IMR-90 (cell line): ENCODE measurements around the gene METTL2B. TPM values are rescaled to one million over a fixed set of nuclear protein-coding genes. Genes with fewer than 3 reads are reported as not detected.
"Not testable (repeated sequence)": the region's sequence is repeated elsewhere in the genome, so short reads cannot be mapped to it uniquely, and the experiment has no call there.

ENCODE experiments used
- ATAC-seq: fragments of 200-7000 bp; cut with Tn5 transposase; 2 replicates; pipeline ENCODE4 v1.9.1; 2020; ENCODE audit warnings: low read depth, mild to moderate bottlenecking, moderate library complexity
- BruUV-seq: library from RNA; stranded (reverse); fragments of 400-500 nt; replicated peaks from 2 replicates; lab custom pipeline; 2021; lab: Mats Ljungman, UMichigan
- CTCF ChIA-PET: fragments of 300-600 bp; formaldehyde crosslinking; extraction: SDS; loops from one replicate; lab custom pipeline; 2021; ENCODE audit warnings: antibody characterized with exemption; lab: Yijun Ruan, JAX
- POLR2A ChIA-PET: fragments of 300-600 bp; sonication (Branson Sonifier 250); formaldehyde crosslinking; loops from one replicate; lab custom pipeline; 2022; ENCODE audit warnings: antibody characterized with exemption; ENCODE audit not compliant: unreplicated experiment; lab: Charles Lee
- DNase-seq: peaks from one replicate; pipeline ENCODE4 v3.0.0; 2013
- H2AFZ ChIP-seq: replicated peaks from 2 replicates; pipeline ENCODE3; 2013; ENCODE audit warnings: low read length, mild to moderate bottlenecking; ENCODE audit not compliant: poor library complexity
- H2AK5ac ChIP-seq: 2 replicates; pipeline ENCODE4 v1.6.1; 2013; ENCODE audit warnings: low read depth, low read length, inconsistent platforms
- H2AK9ac ChIP-seq: replicated peaks from 2 replicates; pipeline ENCODE3; 2013; ENCODE audit warnings: mild to moderate bottlenecking, low read depth, low read length, moderate library complexity; ENCODE audit not compliant: poor library complexity
- H2BK120ac ChIP-seq: 2 replicates; pipeline ENCODE4 v1.6.1; 2013; ENCODE audit warnings: low read depth, low read length, inconsistent platforms
- H2BK15ac ChIP-seq: 3 replicates; pipeline ENCODE4 v1.6.1; 2013; ENCODE audit warnings: low read depth, low read length, inconsistent platforms
- H2BK20ac ChIP-seq: 2 replicates; pipeline ENCODE4 v1.6.1; 2013; ENCODE audit warnings: low read depth, mild to moderate bottlenecking, inconsistent platforms, low read length, moderate library complexity
- H2BK5ac ChIP-seq: 2 replicates; pipeline ENCODE4 v1.6.1; 2013; ENCODE audit warnings: mild to moderate bottlenecking, low read depth, low read length, inconsistent platforms; ENCODE audit not compliant: poor library complexity, severe bottlenecking
- H3K14ac ChIP-seq: replicated peaks from 2 replicates; pipeline ENCODE4 v1.6.1; 2013; ENCODE audit warnings: low read depth, low read length, inconsistent platforms
- H3K18ac ChIP-seq: 2 replicates; pipeline ENCODE4 v1.6.1; 2013; ENCODE audit warnings: low read depth, low read length, control low read depth
- H3K23ac ChIP-seq: 2 replicates; pipeline ENCODE4 v1.6.1; 2013; ENCODE audit warnings: low read depth, low read length, inconsistent platforms
- H3K27ac ChIP-seq: 2 replicates; pipeline ENCODE4 v1.5.1; 2013; ENCODE audit warnings: mild to moderate bottlenecking, control low read depth, low read length; ENCODE audit not compliant: insufficient read depth
- H3K27me3 ChIP-seq: 2 replicates; pipeline ENCODE4 v1.6.1; 2013; ENCODE audit warnings: low read length; ENCODE audit not compliant: control insufficient read depth, insufficient read depth
- H3K36me3 ChIP-seq: 2 replicates; pipeline ENCODE4 v1.6.1; 2013; ENCODE audit warnings: low read length, mixed read lengths; ENCODE audit not compliant: control insufficient read depth, insufficient read depth
- H3K4ac ChIP-seq: 2 replicates; pipeline ENCODE4 v1.6.1; 2013; ENCODE audit warnings: low read depth, low read length, inconsistent platforms
- H3K4me1 ChIP-seq: 2 replicates; pipeline ENCODE4 v1.6.1; 2013; ENCODE audit warnings: low read length, mixed read lengths; ENCODE audit not compliant: control insufficient read depth, insufficient read depth
- H3K4me2 ChIP-seq: 2 replicates; pipeline ENCODE4 v1.6.1; 2013; ENCODE audit warnings: low read depth, mild to moderate bottlenecking, control low read depth, low read length, moderate library complexity
- H3K4me3 ChIP-seq: 2 replicates; pipeline ENCODE4 v1.5.1; 2013; ENCODE audit warnings: low read depth, mild to moderate bottlenecking, control low read depth, low read length, moderate library complexity; ENCODE audit not compliant: insufficient read depth
- H3K56ac ChIP-seq: 2 replicates; pipeline ENCODE4 v1.6.1; 2013; ENCODE audit warnings: low read length, inconsistent platforms; ENCODE audit not compliant: insufficient read depth; ENCODE audit errors: extremely low read depth
- H3K79me1 ChIP-seq, 2 experiments: 2 replicates each; pipeline ENCODE4 v1.6.1; 2013; ENCODE audit warnings: low read length in 2 of 2, inconsistent platforms in 1 of 2, low read depth in 1 of 2
- H3K9ac ChIP-seq: 2 replicates; pipeline ENCODE4 v1.6.1; 2013; ENCODE audit warnings: low read depth, low read length, control low read depth
- H3K9me1 ChIP-seq: 2 replicates; pipeline ENCODE4 v1.6.1; 2013; ENCODE audit warnings: low read length, inconsistent platforms; ENCODE audit not compliant: insufficient read depth
- H3K9me3 ChIP-seq: 2 replicates; pipeline ENCODE4 v1.6.1; 2013; ENCODE audit warnings: low read length; ENCODE audit not compliant: control insufficient read depth, insufficient read depth
- H4K20me1 ChIP-seq: 2 replicates; pipeline ENCODE4 v1.6.1; 2013; ENCODE audit warnings: low read length, inconsistent platforms; ENCODE audit not compliant: insufficient read depth
- H4K5ac ChIP-seq: 2 replicates; pipeline ENCODE4 v1.6.1; 2013; ENCODE audit warnings: mild to moderate bottlenecking, low read depth, low read length, control low read depth
- H4K8ac ChIP-seq, 2 experiments: 2 replicates each; pipeline ENCODE4 v1.6.1; 2013; ENCODE audit warnings: low read depth in 2 of 2, low read length in 2 of 2, control low read depth in 1 of 2, inconsistent platforms in 1 of 2
- H4K91ac ChIP-seq: 2 replicates; pipeline ENCODE4 v1.6.1; 2013; ENCODE audit warnings: low read depth, low read length, inconsistent platforms; ENCODE audit not compliant: insufficient read depth
- CHD1 ChIP-seq: IDR thresholded peaks from 2 replicates; pipeline ENCODE4 v1.6.1; 2012; ENCODE audit warnings: low read depth, low read length, improper control_type of control experiment
- WGBS, 2 experiments: methylation state at CpG; one replicate each; pipeline versions ENCODE4 v1.1.5 to v1.1.7; 2013; ENCODE audit warnings: missing lambda C conversion rate in 2 of 2; ENCODE audit not compliant: insufficient read length in 1 of 2; ENCODE audit errors: extremely low coverage in 2 of 2; 5-methylcytosine and 5-hydroxymethylcytosine counted together
- dilution Hi-C: fragments of 300-500 bp; cut with HindIII; formaldehyde crosslinking; loops from one replicate; pipeline ENCODE4 v1.14.3; 2018; ENCODE audit warnings: low sequenced_read_pairs; ENCODE audit not compliant: unreplicated experiment
- in situ Hi-C: fragments of 300-500 bp; cut with MboI; formaldehyde crosslinking; loops from 3 replicates; pipeline ENCODE4 v1.14.3; 2019; ENCODE audit warnings: low sequenced_read_pairs, inconsistent platforms, mixed read lengths
- intact Hi-C: fragments of 100-400 bp; cut with micrococcal nuclease; formaldehyde crosslinking; loops from 2 replicates; pipeline ENCODE4 v1.10.0; 2022
- polyA plus RNA-seq, 3 experiments: library from polyadenylated mRNA; depleted of rRNA; stranded (reverse); fragments of >200 nt; gene quantifications; 2 replicates each; pipeline ENCODE4 v1.2.3, GENCODE V29; 2012; ENCODE audit warnings: low replicate concordance in 1 of 3
- total RNA-seq: library from RNA; depleted of rRNA; stranded (reverse); fragments of >200 nt; gene quantifications from 2 replicates; pipeline ENCODE4 v1.2.3, GENCODE V29; 2012
- TF ChIP-seq, protein P1 (sequence below): fragments of 150-350 bp; IDR thresholded peaks from 2 replicates; pipeline ENCODE4 v1.6.1; 2017; ENCODE audit warnings: mild to moderate bottlenecking, antibody characterized with exemption, low read length, low read depth

Gene METTL2B
- total and polyA plus RNA-seq, 2 of the 4 experiments (the other 2 are of a cell fraction): 18.0 to 34.2 TPM

- POLR2A ChIA-PET: no interaction called here
- no TSS peak for BruUV-seq
- dilution Hi-C loops: no loop called here
These were observed 74.4 kb downstream of the METTL2B start for GRCh38 chr7:128550920-128551319.

GRCh38 chr7:128554394-128554793, 77.8 kb downstream of the METTL2B start:
- H3K14ac ChIP-seq, H2AFZ ChIP-seq, H2BK120ac ChIP-seq, H2BK20ac ChIP-seq, H2AK9ac ChIP-seq, dilution Hi-C loops, H3K56ac ChIP-seq, H3K9ac ChIP-seq, POLR2A ChIA-PET, H3K9me3 ChIP-seq, intact Hi-C loops, ATAC-seq, H4K91ac ChIP-seq, H3K18ac ChIP-seq, H3K23ac ChIP-seq, H2BK15ac ChIP-seq, H3K4me3 ChIP-seq, H3K36me3 ChIP-seq, H3K4ac ChIP-seq, BruUV-seq, H3K9me1 ChIP-seq, H3K27me3 ChIP-seq, H4K8ac ChIP-seq, in situ Hi-C loops, H3K4me2 ChIP-seq, H4K5ac ChIP-seq, CTCF ChIA-PET, DNase-seq, H2BK5ac ChIP-seq, H2AK5ac ChIP-seq, H3K4me1 ChIP-seq, H3K27ac ChIP-seq: not testable (repeated sequence)
- H4K20me1 ChIP-seq: peaks cover 22% of the 10 kb centered on the region
- no CpG with 5 or more reads among the region's 1 CpG for WGBS, 2 experiments
- H3K79me1 ChIP-seq: peaks cover 5 to 23% of the 10 kb centered on the region in 2 experiments; a peak in 2 of 4 replicates

More at GRCh38 chr7:128550920-128551319, 74.4 kb downstream of the METTL2B start:
- Histone ChIP-seq H2BK120ac (no peak overlapping the region), H2BK5ac (no peak overlapping the region), H4K5ac (no peak overlapping the region), H4K91ac (no peak overlapping the region), H3K4me1 (no peaks in the 10 kb centered on the region), H3K27me3 (no peaks in the 10 kb centered on the region), H3K14ac (no peak overlapping the region), H3K4ac (no peak overlapping the region), H3K23ac (no peak overlapping the region), H3K9me1 (no peaks in the 10 kb centered on the region), H4K20me1 (peaks cover 31% of the 10 kb centered on the region), H2BK15ac (no peak overlapping the region), H2AK5ac (no peak overlapping the region), H3K27ac (no peak overlapping the region), H3K9ac (no peak overlapping the region), H3K4me3 (no peak overlapping the region), H3K79me1 (peaks cover 11 to 30% of the 10 kb centered on the region in 2 experiments), H3K36me3 (peaks cover 13% of the 10 kb centered on the region), H4K8ac (no peak overlapping the region), H2BK20ac (no peak overlapping the region), H2AFZ (no peak overlapping the region), H3K56ac (no peak overlapping the region), H3K4me2 (no peak overlapping the region), H3K18ac (no peak overlapping the region), H3K9me3 (no peaks in the 10 kb centered on the region), H2AK9ac (no peak overlapping the region)
- no peak for TF ChIP-seq CHD1
- TF ChIP-seq, protein P1, sequence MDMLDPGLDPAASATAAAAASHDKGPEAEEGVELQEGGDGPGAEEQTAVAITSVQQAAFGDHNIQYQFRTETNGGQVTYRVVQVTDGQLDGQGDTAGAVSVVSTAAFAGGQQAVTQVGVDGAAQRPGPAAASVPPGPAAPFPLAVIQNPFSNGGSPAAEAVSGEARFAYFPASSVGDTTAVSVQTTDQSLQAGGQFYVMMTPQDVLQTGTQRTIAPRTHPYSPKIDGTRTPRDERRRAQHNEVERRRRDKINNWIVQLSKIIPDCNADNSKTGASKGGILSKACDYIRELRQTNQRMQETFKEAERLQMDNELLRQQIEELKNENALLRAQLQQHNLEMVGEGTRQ: no peak
- intact Hi-C loops (no loop called here), in situ Hi-C loops (no loop called here)
- CTCF ChIA-PET: no interaction called here
- no peak for DNase-seq
- no CpG with 5 or more reads among the region's 1 CpG for WGBS, 2 experiments
- no peak for ATAC-seq
